OCI-LY1 (cell line): ENCODE data around the gene CAMTA1.

Experiments
- EZH2 ChIP-seq: fragments of 200-600 bp; sonication (generic), shearing (Covaris generic); IDR thresholded peaks from 2 replicates; pipeline ENCODE4 v1.8.0; 2017; ENCODE audit warnings: borderline replicate concordance, mixed run types, mild to moderate bottlenecking, antibody characterized with exemption, low read length, moderate library complexity, mixed read lengths
- TF ChIP-seq, protein P1 (sequence below): fragments of 200-600 bp; sonication (generic), shearing (Covaris generic); IDR thresholded peaks from 2 replicates; pipeline ENCODE4 v1.5.1; 2017; ENCODE audit warnings: mild to moderate bottlenecking, antibody characterized with exemption, low read length, moderate library complexity, mixed read lengths

DNA sequence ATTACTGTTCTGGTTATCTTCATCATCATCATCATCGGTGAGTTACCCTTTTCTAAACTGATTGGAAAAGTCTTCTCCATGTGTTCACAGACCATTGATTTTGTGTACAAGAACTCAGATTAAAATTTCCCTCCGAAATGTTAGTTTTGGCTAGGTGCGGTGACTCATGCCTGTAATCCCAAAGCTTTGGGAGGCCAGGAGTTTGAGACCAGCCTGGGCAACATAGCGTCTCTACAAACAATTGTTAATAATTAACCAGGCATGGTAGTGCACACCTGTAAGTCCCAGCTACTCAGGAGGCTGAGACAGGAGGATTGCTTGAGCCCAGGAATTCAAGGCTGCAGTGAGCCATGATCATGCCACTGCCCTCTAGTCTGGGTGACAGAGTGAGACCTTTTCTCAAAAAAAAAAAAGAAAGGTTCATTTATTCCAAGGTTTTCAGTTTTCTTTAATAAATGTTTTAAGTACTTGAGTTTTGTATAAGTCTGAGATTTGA lies 992.9 kb downstream of the CAMTA1 start:
- TF ChIP-seq, protein P1, sequence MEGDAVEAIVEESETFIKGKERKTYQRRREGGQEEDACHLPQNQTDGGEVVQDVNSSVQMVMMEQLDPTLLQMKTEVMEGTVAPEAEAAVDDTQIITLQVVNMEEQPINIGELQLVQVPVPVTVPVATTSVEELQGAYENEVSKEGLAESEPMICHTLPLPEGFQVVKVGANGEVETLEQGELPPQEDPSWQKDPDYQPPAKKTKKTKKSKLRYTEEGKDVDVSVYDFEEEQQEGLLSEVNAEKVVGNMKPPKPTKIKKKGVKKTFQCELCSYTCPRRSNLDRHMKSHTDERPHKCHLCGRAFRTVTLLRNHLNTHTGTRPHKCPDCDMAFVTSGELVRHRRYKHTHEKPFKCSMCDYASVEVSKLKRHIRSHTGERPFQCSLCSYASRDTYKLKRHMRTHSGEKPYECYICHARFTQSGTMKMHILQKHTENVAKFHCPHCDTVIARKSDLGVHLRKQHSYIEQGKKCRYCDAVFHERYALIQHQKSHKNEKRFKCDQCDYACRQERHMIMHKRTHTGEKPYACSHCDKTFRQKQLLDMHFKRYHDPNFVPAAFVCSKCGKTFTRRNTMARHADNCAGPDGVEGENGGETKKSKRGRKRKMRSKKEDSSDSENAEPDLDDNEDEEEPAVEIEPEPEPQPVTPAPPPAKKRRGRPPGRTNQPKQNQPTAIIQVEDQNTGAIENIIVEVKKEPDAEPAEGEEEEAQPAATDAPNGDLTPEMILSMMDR, result no peak
- TF ChIP-seq EZH2, result no peak
